ENCODE measurements around the gene RHCG. TPM values are rescaled to one million over a fixed set of nuclear protein-coding genes. Genes with fewer than 3 reads are reported as not detected.

RHCG gene
- total RNA-seq, 2 donors from 2014 or later = not detected

DNA sequence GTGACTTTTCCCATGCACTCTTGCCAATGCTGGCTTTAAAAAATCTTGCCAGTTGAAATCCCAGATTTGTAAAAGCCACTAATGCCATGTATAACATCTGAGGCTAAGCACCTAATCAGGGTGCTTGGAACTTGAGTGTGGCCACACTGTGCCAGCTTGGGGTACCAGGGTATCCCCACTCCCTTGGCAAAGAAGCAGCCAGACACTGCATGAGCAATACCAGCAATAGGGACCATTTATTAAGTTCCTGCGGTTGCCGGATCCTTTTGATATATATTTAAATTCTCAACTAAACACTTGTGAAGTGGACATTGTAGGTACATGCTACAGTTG lies 2.2 kb upstream of the RHCG start:
- Mint-ChIP-seq H3K4me1 (no peaks in the 10 kb centered on the region), H3K4me3 (no peak overlapping the region), H3K27me3 (ENCODE audit: insufficient read depth) (peaks cover 55% of the 10 kb centered on the region), H3K36me3 (ENCODE audit: low read depth) (no peaks in the 10 kb centered on the region), H3K27ac (no peak overlapping the region), H3K9me3 (no peaks in the 10 kb centered on the region)
- Histone ChIP-seq H3K9me3 (ENCODE audit: control insufficient read depth, low read length) (no peaks in the 10 kb centered on the region), H3K4me1 (ENCODE audit: control insufficient read depth, insufficient read depth, low read length) (no peaks in the 10 kb centered on the region), H3K27me3 (ENCODE audit: control insufficient read depth, insufficient read depth, low read length, poor library complexity, severe bottlenecking) (peaks cover 50% of the 10 kb centered on the region), H3K9ac (ENCODE audit: extremely low read depth, low read length, poor library complexity, severe bottlenecking) (no peak overlapping the region), H3K27ac (ENCODE audit: low read depth, low read length) (no peak overlapping the region), H3K4me3 (ENCODE audit: low read length) (no peak overlapping the region), H3K36me3 (ENCODE audit: control insufficient read depth, insufficient read depth, low read length) (no peaks in the 10 kb centered on the region)
- no peak for DNase-seq
- WGBS, 2 experiments (ENCODE audit: insufficient coverage in 1 of 2, insufficient read length in 1 of 2) = 100% methylated on average over 1 to 2 of the region's 2 CpGs
- TF ChIP-seq, protein P1, sequence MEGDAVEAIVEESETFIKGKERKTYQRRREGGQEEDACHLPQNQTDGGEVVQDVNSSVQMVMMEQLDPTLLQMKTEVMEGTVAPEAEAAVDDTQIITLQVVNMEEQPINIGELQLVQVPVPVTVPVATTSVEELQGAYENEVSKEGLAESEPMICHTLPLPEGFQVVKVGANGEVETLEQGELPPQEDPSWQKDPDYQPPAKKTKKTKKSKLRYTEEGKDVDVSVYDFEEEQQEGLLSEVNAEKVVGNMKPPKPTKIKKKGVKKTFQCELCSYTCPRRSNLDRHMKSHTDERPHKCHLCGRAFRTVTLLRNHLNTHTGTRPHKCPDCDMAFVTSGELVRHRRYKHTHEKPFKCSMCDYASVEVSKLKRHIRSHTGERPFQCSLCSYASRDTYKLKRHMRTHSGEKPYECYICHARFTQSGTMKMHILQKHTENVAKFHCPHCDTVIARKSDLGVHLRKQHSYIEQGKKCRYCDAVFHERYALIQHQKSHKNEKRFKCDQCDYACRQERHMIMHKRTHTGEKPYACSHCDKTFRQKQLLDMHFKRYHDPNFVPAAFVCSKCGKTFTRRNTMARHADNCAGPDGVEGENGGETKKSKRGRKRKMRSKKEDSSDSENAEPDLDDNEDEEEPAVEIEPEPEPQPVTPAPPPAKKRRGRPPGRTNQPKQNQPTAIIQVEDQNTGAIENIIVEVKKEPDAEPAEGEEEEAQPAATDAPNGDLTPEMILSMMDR (conservative IDR thresholded peaks at IDR 0.05) = no peak

DNA sequence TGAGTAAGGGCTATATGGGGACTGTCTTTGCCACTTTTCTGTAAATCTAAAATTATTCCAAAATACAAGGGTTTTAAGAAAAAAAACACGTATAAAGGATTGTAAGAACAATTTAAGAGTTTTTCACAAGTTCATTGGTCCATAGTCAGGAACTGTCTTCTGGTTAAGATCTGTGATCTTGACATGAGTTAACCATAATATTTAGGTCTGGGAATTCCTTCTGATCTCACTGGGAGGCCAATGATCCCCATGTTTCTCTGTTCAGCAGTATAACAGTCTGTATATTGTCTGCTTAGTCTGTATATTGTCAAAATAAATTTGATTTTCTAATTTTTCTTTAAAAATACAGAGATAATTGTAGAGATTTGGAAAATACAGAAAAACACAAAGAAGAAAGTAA lies 848 bp upstream of the RHCG start:
- Mint-ChIP-seq H3K4me1 (no peaks in the 10 kb centered on the region), H3K4me3 (no peak overlapping the region), H3K9me3 (no peaks in the 10 kb centered on the region), H3K27me3 (ENCODE audit: insufficient read depth) (peaks cover 58% of the 10 kb centered on the region), H3K27ac (no peak overlapping the region), H3K36me3 (ENCODE audit: low read depth) (no peaks in the 10 kb centered on the region)
- H3K4me3 ChIP-seq (ENCODE audit: low read length) = no peak overlapping the region
- no peaks in the 10 kb centered on the region for H3K36me3 ChIP-seq (ENCODE audit: control insufficient read depth, insufficient read depth, low read length)
- 80 to 100% methylated on average over 1 of the region's 1 CpG for WGBS, 2 experiments (ENCODE audit: insufficient coverage in 1 of 2, insufficient read length in 1 of 2)
- H3K27ac ChIP-seq (ENCODE audit: low read depth, low read length) = no peak overlapping the region
- H3K4me1 ChIP-seq (ENCODE audit: control insufficient read depth, insufficient read depth, low read length) = no peaks in the 10 kb centered on the region
- TF ChIP-seq, protein P1 (conservative IDR thresholded peaks at IDR 0.05) = no peak
- H3K9me3 ChIP-seq (ENCODE audit: control insufficient read depth, low read length) = no peaks in the 10 kb centered on the region
- no peak for DNase-seq
- no peak overlapping the region for H3K9ac ChIP-seq (ENCODE audit: extremely low read depth, low read length, poor library complexity, severe bottlenecking)
- H3K27me3 ChIP-seq (ENCODE audit: control insufficient read depth, insufficient read depth, low read length, poor library complexity, severe bottlenecking) = peaks cover 55% of the 10 kb centered on the region

DNA sequence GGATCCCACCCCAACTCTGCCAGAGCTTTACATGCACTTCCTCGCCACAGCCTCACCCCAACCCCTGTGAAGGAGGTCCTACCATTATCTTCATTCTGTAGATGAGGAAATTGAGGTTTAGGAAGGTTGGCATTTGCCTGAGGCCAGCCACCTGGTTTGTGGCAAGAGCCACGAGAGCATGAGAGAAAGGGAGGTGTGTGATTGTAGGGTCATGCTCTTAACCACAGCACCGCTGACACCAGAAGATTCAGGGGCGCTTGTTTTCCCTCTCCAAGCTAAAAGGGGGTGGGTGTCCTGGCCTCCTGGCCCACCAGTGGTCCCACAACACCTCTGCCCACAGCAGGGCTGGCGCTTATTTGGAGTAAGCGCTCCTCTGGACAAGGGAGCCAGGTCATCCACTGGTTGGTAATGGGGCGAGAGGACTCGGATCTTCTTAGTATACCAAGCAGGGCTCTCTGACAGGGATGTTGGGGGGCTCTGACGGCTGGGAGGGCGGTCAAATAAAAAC lies 691 bp downstream of the RHCG start:
- WGBS, 2 experiments (ENCODE audit: insufficient coverage in 1 of 2, insufficient read length in 1 of 2) = 82 to 90% methylated on average over 2 to 9 of the region's 10 CpGs
- H3K27me3 Mint-ChIP-seq (ENCODE audit: insufficient read depth) = peaks cover 56% of the 10 kb centered on the region
- no peak overlapping the region for H3K9ac ChIP-seq (ENCODE audit: extremely low read depth, low read length, poor library complexity, severe bottlenecking)

More for the DNA sequence above, 691 bp downstream of the RHCG start:
- TF ChIP-seq, protein P1 (conservative IDR thresholded peaks at IDR 0.05) = no peak
- Mint-ChIP-seq H3K36me3 (ENCODE audit: low read depth) (no peaks in the 10 kb centered on the region), H3K9me3 (no peaks in the 10 kb centered on the region), H3K27ac (no peak overlapping the region), H3K4me1 (no peaks in the 10 kb centered on the region), H3K4me3 (no peak overlapping the region)
- H3K4me1 ChIP-seq (ENCODE audit: control insufficient read depth, insufficient read depth, low read length) = no peaks in the 10 kb centered on the region
- no peak overlapping the region for H3K4me3 ChIP-seq (ENCODE audit: low read length)
- H3K9me3 ChIP-seq (ENCODE audit: control insufficient read depth, low read length) = no peaks in the 10 kb centered on the region
- no peak for DNase-seq
- peaks cover 55% of the 10 kb centered on the region for H3K27me3 ChIP-seq (ENCODE audit: control insufficient read depth, insufficient read depth, low read length, poor library complexity, severe bottlenecking)
- H3K27ac ChIP-seq (ENCODE audit: low read depth, low read length) = no peak overlapping the region
- no peaks in the 10 kb centered on the region for H3K36me3 ChIP-seq (ENCODE audit: control insufficient read depth, insufficient read depth, low read length)

All from endodermal cell (in vitro differentiated cells).